Measurements from ENCODE around the gene GFM1.

GFM1 gene

GRCh38 chr3:158723991-158724390, 79.7 kb downstream of the GFM1 start:
- no peak for DNase-seq (ENCODE audit: extremely low read depth in 1 of 2, low read depth in 1 of 2)

- no peak for DNase-seq (ENCODE audit: extremely low read depth in 1 of 2, low read depth in 1 of 2)
Observed at GRCh38 chr3:158725348-158726011, 81.2 kb downstream of the GFM1 start.

- no peak for DNase-seq (ENCODE audit: extremely low read depth in 1 of 2, low read depth in 1 of 2)
Observed at GRCh38 chr3:158727206-158728060, 83.1 kb downstream of the GFM1 start.

GRCh38 chr3:158728061-158728377, 83.7 kb downstream of the GFM1 start:
- DNase-seq (ENCODE audit: extremely low read depth in 1 of 2, low read depth in 1 of 2): no peak

GRCh38 chr3:158728851-158729250, 84.5 kb downstream of the GFM1 start:
- DNase-seq (ENCODE audit: extremely low read depth in 1 of 2, low read depth in 1 of 2): no peak

GRCh38 chr3:158731486-158731885, 87.2 kb downstream of the GFM1 start:
- no peak for DNase-seq (ENCODE audit: extremely low read depth in 1 of 2, low read depth in 1 of 2)

- DNase-seq (ENCODE audit: extremely low read depth in 1 of 2, low read depth in 1 of 2): peak in 1 of 2 donors; percentile 7
Observed at GRCh38 chr3:158731938-158732855, 87.9 kb downstream of the GFM1 start, which contains the start of gene RARRES1. TSS of gene RARRES1 (minus strand) at chr3:158732457. CDS start at chr3:158732415, 42 bp downstream.

- DNase-seq (ENCODE audit: extremely low read depth in 1 of 2, low read depth in 1 of 2): no peak
Observed at GRCh38 chr3:158732856-158733200, 88.5 kb downstream of the GFM1 start.

GRCh38 chr3:158733656-158734055, 89.3 kb downstream of the GFM1 start:
- no peak for DNase-seq (ENCODE audit: extremely low read depth in 1 of 2, low read depth in 1 of 2)

- DNase-seq (ENCODE audit: extremely low read depth in 1 of 2, low read depth in 1 of 2): no peak
Observed at GRCh38 chr3:158735296-158736033, 91.1 kb downstream of the GFM1 start.

- DNase-seq (ENCODE audit: extremely low read depth in 1 of 2, low read depth in 1 of 2): no peak
Observed at GRCh38 chr3:158737410-158737809, 93.1 kb downstream of the GFM1 start.

GRCh38 chr3:158737976-158738615, 93.8 kb downstream of the GFM1 start:
- no peak for DNase-seq (ENCODE audit: extremely low read depth in 1 of 2, low read depth in 1 of 2)

- DNase-seq (ENCODE audit: extremely low read depth in 1 of 2, low read depth in 1 of 2): no peak
Observed at GRCh38 chr3:158738653-158739052, 94.3 kb downstream of the GFM1 start.

GRCh38 chr3:158739078-158739477, 94.8 kb downstream of the GFM1 start:
- DNase-seq (ENCODE audit: extremely low read depth in 1 of 2, low read depth in 1 of 2): no peak

- no peak for DNase-seq (ENCODE audit: extremely low read depth in 1 of 2, low read depth in 1 of 2)
Observed at GRCh38 chr3:158739661-158740060, 95.3 kb downstream of the GFM1 start.

Data from activated CD8-positive, alpha-beta memory T cell treated with anti-CD3 and anti-CD28 coated beads for 1 hour (primary cell).